HUES48 (cell line): ENCODE data around the gene CEP89.
"Not testable (repeated sequence)": the region's sequence is repeated elsewhere in the genome, so short reads cannot be mapped to it uniquely, and the experiment has no call there.

Experiments used
- H3K27ac ChIP-seq: one replicate; pipeline ENCODE4 v1.7.0; 2013; ENCODE audit warnings: low read depth, low read length, inconsistent platforms
- H3K27me3 ChIP-seq: 2 replicates; pipeline ENCODE4 v1.6.1; 2013; ENCODE audit warnings: mild to moderate bottlenecking, low read length; ENCODE audit not compliant: control insufficient read depth, insufficient read depth
- H3K36me3 ChIP-seq: 2 replicates; pipeline ENCODE4 v1.6.1; 2013; ENCODE audit warnings: low read length; ENCODE audit not compliant: control insufficient read depth, insufficient read depth
- H3K4me1 ChIP-seq: 2 replicates; pipeline ENCODE4 v1.6.1; 2013; ENCODE audit warnings: mild to moderate bottlenecking, low read length; ENCODE audit not compliant: control insufficient read depth, insufficient read depth
- H3K4me3 ChIP-seq: 2 replicates; pipeline ENCODE4 v1.5.1; 2013; ENCODE audit warnings: mild to moderate bottlenecking, low read depth, low read length
- H3K9ac ChIP-seq: 2 replicates; pipeline ENCODE4 v1.6.1; 2013; ENCODE audit warnings: mild to moderate bottlenecking, low read depth, low read length, moderate library complexity
- H3K9me3 ChIP-seq: 2 replicates; pipeline ENCODE4 v1.6.1; 2013; ENCODE audit warnings: low read length; ENCODE audit not compliant: control insufficient read depth, insufficient read depth

The CEP89 gene

GRCh38 chr19:32837531-32837930 is 134.2 kb downstream of the CEP89 start:
- H3K27ac ChIP-seq = no peak overlapping the region
- no peak overlapping the region for H3K4me3 ChIP-seq
- H3K4me1 ChIP-seq = no peaks in the 10 kb centered on the region
- H3K27me3 ChIP-seq = no peaks in the 10 kb centered on the region
- H3K9ac ChIP-seq = no peak overlapping the region
- H3K9me3 ChIP-seq = no peaks in the 10 kb centered on the region
- H3K36me3 ChIP-seq = no peaks in the 10 kb centered on the region

DNA sequence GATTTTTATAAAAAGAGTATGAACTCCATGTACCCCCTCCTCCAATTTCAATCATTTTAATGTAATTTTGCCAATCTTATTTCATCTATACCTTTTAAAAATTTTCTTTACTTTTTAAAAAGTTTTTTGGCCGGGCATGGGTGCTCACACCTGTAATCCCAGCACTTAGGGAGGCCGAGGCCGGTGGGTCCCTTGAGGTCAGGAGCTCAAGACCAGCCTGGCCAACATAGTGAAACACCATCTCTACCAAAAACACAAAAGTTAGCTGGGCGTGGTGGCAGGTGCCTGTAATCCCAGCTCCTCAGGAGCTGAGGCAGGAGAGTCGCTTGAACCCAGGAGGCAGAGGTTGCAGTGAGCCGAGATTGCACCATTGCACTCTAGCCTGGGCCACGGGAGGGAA is 138.4 kb downstream of the CEP89 start:
- not testable (repeated sequence) for H3K27me3 ChIP-seq, H3K9ac ChIP-seq, H3K4me3 ChIP-seq, H3K4me1 ChIP-seq, H3K9me3 ChIP-seq, H3K36me3 ChIP-seq, H3K27ac ChIP-seq

DNA sequence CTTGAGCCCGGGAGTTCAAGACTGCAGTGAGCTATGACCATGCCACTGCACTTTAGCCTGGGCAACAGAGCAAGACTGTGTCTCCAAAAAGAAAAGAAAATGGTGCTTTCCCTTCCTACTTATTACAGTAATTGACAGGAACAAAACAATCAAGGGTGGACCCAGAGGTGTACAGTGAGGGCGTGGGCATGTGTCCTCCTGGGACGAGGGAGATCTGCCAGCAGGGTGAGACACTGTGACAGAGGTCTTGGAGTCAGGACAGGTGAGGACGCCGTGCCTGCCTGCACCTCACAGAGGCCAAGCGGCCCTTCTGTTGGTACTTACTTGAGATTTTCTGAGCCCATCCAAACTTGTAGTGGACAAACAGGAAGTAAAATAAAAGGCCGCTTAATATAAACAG is 138.9 kb downstream of the CEP89 start:
- H3K9ac ChIP-seq, H3K9me3 ChIP-seq, H3K27ac ChIP-seq, H3K36me3 ChIP-seq, H3K4me3 ChIP-seq, H3K4me1 ChIP-seq, H3K27me3 ChIP-seq: not testable (repeated sequence)

DNA sequence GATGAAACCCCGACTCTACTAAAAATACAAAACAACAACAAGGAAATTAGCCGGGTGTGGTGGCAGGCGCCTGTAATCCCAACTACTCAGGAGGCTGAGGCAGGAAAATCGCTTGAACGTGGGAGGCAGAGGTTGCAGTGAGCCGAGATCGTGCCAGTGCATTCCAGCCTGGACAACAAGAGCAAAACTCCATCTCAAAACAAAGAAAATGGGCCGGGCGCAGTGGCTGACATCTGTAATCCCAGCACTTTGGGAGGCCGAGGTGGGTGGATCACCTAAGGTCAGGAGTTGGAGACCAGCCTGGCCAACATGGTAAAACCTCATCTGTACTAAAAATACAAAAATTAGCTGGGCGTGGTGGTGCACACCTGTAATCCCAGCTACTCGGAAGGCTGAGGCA is 139.7 kb downstream of the CEP89 start:
- H3K9ac ChIP-seq, H3K27me3 ChIP-seq, H3K36me3 ChIP-seq, H3K9me3 ChIP-seq, H3K27ac ChIP-seq, H3K4me3 ChIP-seq: not testable (repeated sequence)
- peaks cover 10% of the 10 kb centered on the region for H3K4me1 ChIP-seq

GRCh38 chr19:32831611-32832010 is 140.1 kb downstream of the CEP89 start:
- Histone ChIP-seq H3K27ac (no peak overlapping the region), H3K9me3 (no peaks in the 10 kb centered on the region), H3K36me3 (no peaks in the 10 kb centered on the region), H3K4me3 (no peak overlapping the region), H3K9ac (no peak overlapping the region), H3K4me1 (peaks cover 10% of the 10 kb centered on the region), H3K27me3 (no peaks in the 10 kb centered on the region)

GRCh38 chr19:32830231-32831014 is 141.3 kb downstream of the CEP89 start:
- Histone ChIP-seq H3K4me1 (peaks cover 10% of the 10 kb centered on the region), H3K4me3 (no peak overlapping the region), H3K9ac (no peak overlapping the region), H3K27me3 (no peaks in the 10 kb centered on the region), H3K27ac (no peak overlapping the region), H3K36me3 (no peaks in the 10 kb centered on the region), H3K9me3 (no peaks in the 10 kb centered on the region)

DNA sequence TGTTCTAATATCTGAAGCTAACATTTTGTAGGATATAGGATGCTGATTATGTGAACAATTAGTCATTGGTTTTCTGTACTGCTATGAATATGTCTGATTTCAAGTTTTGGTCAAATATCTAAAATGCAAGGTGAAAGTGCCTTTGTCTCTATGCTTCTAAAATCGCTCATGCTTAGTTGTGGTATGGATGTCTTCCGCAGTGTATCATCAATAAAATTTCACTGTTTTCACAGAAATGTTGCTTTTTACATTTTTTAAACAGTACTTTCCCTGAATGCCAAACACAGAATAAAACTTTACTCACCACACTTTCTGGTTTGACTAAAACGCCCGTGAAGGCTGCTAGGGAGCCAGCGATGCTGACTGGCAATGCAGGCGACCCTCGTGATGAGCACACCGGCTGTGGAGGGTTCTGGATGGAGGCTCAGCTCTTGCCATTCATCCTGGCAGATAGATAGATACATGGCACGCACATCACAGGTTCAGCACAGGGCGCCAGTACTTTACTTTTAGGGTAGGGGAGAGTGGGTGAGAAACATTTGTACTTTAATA is 142.3 kb downstream of the CEP89 start:
- H3K27me3 ChIP-seq = no peaks in the 10 kb centered on the region
- H3K27ac ChIP-seq = no peak overlapping the region
- no peak overlapping the region for H3K4me3 ChIP-seq
- no peak overlapping the region for H3K9ac ChIP-seq
- H3K9me3 ChIP-seq = no peaks in the 10 kb centered on the region
- no peaks in the 10 kb centered on the region for H3K36me3 ChIP-seq
- peaks cover 18% of the 10 kb centered on the region for H3K4me1 ChIP-seq

- Histone ChIP-seq H3K27ac (peak overlapping the region; percentile 4), H3K4me1 (peaks cover 21% of the 10 kb centered on the region), H3K9me3 (no peaks in the 10 kb centered on the region), H3K36me3 (no peaks in the 10 kb centered on the region), H3K4me3 (no peak overlapping the region), H3K27me3 (no peaks in the 10 kb centered on the region), H3K9ac (no peak overlapping the region)
Measured at GRCh38 chr19:32828643-32829344, 143.0 kb downstream of the CEP89 start.

GRCh38 chr19:32828139-32828538 is 143.6 kb downstream of the CEP89 start:
- no peak overlapping the region for H3K4me3 ChIP-seq
- peak overlapping the region; percentile 43 for H3K27ac ChIP-seq
- no peaks in the 10 kb centered on the region for H3K27me3 ChIP-seq
- H3K4me1 ChIP-seq = peaks cover 21% of the 10 kb centered on the region
- no peak overlapping the region for H3K9ac ChIP-seq
- H3K9me3 ChIP-seq = no peaks in the 10 kb centered on the region
- H3K36me3 ChIP-seq = no peaks in the 10 kb centered on the region
